Suprapubic skin (tissue), 4 donors: ENCODE data around the gene KLK3.
"Not testable (repeated sequence)": the region's sequence is repeated elsewhere in the genome, so short reads cannot be mapped to it uniquely, and the experiment has no call there.

ENCODE experiments used
- CTCF ChIP-seq, 2 donors: fragments of 200-600 bp in 1 of 2; fragments of 450-650 bp in 1 of 2; sonication (generic) in 1 of 2; IDR thresholded peaks; one replicate each; pipeline ENCODE4 v1.5.1; 2016 to 2019; ENCODE audit warnings: antibody characterized with exemption in 2 of 2, mild to moderate bottlenecking in 1 of 2, moderate library complexity in 1 of 2
- EP300 ChIP-seq: sonication (generic); formaldehyde crosslinking; IDR thresholded peaks from one replicate; pipeline ENCODE4 v1.6.1; 2017; ENCODE audit warnings: antibody characterized with exemption
- POLR2AphosphoS5 ChIP-seq, 3 donors: sonication (generic); formaldehyde crosslinking; IDR thresholded peaks; one replicate each; pipeline ENCODE4 v1.6.1; 2017; ENCODE audit warnings: antibody characterized with exemption in 3 of 3

- not testable (repeated sequence) for TF ChIP-seq CTCF (IDR thresholded peaks at IDR 0.05); POLR2AphosphoS5 (IDR thresholded peaks at IDR 0.05); EP300
Measured at GRCh38 chr19:50811622-50812238, 43.0 kb upstream of the KLK3 start.
